Measurements from ENCODE around the gene SLC4A8.
"Not testable (repeated sequence)": the region's sequence is repeated elsewhere in the genome, so short reads cannot be mapped to it uniquely, and the experiment has no call there.

Gene SLC4A8

GRCh38 chr12:51482929-51483697 lies 58.5 kb downstream of the SLC4A8 start:
- no peak for DNase-seq

GRCh38 chr12:51484119-51484518 lies 59.5 kb downstream of the SLC4A8 start:
- no peak for DNase-seq

GRCh38 chr12:51488281-51488680 lies 63.6 kb downstream of the SLC4A8 start:
- no peak for DNase-seq

DNA sequence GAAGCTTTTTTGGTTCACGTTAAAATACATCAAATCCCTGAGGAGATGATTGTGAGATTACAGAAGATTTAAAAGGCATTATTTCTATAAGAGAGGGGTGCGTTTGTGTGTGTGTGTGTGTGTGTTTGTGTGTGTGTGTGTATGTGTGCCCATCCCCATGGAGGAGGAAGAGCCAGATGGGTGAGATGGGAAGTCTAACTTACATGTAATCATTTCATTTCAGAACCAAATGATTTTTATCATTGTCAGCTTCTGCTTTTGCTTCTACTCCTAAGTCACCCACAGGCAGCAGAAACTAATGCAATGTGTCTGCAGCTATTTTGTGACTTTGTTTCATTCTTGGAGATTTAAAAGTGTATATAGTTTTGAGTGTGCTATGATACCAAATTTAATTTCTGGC lies 68.7 kb downstream of the SLC4A8 start:
- DNase-seq, result no peak

DNA sequence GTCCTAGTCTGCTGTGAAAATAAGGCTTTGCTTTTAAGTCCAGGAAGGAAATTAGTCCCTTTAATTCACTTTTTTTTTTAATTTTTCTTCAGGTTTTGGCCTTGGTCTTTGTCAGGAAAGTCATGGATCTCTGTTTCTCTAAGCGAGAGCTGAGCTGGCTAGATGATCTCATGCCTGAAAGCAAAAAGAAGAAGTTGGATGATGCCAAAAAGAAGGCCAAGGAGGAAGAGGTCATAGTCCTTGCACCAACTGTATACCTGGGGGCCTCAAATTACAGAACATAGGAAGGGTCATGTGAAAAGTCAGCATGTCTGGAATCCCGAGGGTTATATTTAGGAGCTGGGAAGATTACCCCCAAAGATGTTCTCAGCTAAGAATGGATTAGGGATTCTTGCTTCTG lies 72.3 kb downstream of the SLC4A8 start:
- no peak for DNase-seq

GRCh38 chr12:51504851-51505250 lies 80.2 kb downstream of the SLC4A8 start:
- DNase-seq, result no peak

DNA sequence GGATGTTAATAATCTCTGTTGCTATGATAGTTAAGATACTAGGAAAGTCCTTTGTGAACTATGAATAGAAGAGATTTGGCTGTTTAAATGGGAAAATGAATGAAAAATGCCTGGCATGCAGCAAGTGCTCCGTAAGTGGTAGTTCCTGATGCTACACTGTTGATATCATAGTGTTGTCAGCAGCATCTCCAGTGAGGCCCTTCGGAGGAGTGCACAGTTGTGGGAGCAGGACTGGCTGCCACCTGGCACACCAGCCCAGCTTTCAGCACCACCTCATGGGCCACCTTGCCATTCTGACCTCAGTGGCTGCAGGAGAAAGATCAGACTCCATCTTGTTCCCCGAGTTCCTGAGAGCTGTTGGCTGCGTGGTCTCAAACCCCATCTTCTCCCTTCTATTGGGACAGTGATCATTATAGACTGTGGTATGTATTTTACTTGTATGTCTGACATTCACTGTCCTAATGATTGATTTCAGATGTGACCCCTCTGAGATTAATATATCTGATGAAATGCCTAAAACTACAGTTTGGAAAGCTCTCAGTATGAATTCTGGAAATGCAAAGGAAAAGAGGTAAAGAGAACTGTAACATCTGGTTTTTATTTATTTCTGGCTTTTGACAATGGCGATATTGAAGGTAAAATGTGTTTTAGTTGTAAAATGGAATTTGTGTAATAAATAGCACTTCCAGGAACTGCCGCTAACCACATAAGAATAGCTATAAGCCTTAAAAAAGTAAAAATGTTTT lies 80.9 kb downstream of the SLC4A8 start:
- DNase-seq, result no peak

DNA sequence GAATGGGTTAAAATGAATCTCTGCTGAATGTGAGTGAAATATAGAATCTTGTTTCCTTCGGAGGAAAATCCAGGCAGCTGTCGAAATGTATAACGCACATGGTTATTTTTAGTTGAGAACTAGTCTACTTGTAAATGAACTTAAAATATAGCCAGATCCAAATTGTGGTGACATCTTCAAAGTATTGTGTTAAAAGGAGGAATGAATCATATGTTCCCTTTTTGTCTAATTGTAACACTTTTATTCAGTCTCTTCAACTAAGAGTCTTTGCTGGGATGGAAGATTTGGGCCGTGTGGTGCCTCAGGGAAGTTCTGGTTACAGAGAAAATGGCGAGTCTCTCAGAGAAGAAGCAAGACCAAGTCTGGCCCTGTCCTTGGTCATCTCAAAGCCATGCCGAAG lies 82.5 kb downstream of the SLC4A8 start:
- no peak for DNase-seq

- no peak for DNase-seq
These were observed 83.7 kb downstream of the SLC4A8 start for GRCh38 chr12:51508285-51508684.

DNA sequence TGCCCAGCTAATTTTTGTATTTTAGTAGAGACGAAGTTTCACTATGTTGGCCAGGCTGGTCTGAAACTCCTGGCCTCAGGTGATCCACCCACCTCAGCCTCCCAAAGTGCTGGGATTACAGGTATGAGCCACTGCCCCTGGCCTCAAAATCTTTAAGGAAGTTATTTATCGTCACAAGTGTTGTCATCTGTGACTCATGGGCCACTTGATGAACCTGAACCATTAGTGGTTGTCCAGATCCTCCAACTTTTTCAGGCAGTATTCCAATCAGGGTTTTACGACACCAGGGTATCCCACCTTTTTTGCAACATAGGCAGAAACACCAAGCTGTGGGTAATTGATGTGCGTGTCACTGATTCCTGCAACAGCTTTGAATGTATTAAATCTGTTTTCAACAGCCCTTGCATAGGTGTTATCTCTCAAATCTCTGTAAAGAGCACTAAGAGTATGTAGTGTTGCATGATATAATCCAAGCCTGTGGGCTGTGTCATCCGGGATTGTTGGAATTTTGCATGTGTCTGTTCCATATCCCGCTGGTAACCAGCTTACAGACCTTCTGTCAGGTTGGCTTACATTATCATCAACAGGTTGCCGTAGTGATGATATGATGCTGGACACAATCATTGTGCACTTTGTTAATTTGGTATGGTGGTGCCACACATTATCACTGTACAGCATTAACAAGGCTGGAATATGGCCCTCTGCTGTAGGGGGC lies 87.1 kb downstream of the SLC4A8 start:
- no peak for DNase-seq

DNA sequence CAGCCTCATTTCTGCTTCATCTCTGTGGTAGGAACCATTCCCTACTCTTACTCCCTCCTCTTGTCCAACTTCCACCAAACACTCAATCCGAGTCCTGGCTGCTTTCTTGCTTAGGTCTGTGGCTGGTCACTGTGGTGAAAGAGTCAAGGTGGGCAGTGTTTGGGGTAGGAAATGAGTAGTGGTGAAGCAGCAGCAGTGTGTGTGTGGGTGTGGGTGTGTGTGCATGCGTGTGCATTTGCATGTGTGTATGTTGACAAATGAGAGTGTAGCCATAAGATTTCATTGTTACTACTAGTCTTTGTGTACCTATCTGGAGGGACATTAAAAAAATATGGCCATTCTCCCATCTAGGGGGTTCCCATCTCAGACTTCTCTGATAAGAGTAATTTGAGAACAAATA lies 87.8 kb downstream of the SLC4A8 start:
- no peak for DNase-seq

GRCh38 chr12:51515037-51515436 lies 90.4 kb downstream of the SLC4A8 start:
- DNase-seq, result not testable (repeated sequence)

- DNase-seq, result no peak
These were observed 92.7 kb downstream of the SLC4A8 start for GRCh38 chr12:51517316-51517715.

- no peak for DNase-seq
These were observed 93.2 kb downstream of the SLC4A8 start for GRCh38 chr12:51517800-51518199.

- no peak for DNase-seq
These were observed 95.1 kb downstream of the SLC4A8 start for GRCh38 chr12:51519755-51520154.

DNA sequence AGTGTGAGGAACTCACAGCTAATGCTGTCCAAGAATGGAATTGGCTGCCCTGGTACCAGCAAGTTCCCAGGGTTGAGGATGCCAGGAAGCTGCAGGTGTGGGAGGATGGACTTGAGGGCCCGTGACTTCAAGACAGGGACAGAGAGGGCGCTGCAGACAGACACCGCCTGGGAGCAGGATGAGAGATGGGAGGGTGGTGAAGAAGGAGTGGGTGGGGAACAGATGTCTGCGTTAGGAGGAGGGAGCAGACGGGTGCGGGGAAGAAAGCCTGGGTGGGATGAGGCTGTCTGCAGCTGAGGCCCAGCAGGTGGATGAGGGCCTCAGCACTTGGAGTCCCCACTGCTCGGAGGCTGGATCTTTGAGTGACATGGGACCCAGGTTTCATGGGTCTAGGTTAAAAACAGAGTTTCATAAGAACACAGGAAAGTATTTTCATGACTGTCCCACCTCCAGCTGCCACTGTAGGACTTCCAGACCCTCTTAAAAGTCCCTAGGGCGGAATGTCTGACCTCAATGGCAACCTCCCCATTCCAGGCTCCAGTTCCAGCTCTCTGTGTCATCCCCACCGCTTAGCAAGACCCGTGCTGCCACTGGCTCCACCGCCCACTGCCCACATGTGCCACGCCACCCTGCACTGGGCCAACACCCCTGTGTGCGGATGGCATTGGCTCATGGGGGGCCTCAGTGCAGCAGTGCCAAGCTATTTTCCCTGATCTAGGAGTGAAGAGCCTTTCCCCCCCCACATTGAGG lies 96.1 kb downstream of the SLC4A8 start:
- DNase-seq, result no peak

GRCh38 chr12:51521554-51522276 lies 97.1 kb downstream of the SLC4A8 start:
- DNase-seq, result no peak

DNA sequence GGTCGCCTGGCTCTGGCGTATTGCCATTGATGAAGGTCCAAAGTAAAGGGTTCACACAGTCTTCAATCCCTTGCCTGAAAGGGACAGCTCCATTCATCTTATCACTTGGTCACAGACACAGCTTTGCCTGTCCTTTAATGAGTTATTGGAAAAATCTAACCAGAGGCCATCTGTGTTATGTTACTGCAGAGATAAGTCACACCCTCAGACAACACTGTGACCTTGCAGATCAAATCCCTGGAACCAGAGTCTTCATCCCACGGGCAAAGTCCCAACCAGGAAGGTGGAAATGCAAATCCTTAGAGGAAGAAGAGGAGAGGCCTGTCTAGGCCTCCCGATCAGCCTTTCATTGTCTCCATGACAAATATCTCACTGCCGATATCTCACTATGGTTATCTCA lies 98.1 kb downstream of the SLC4A8 start:
- no peak for DNase-seq

DNA sequence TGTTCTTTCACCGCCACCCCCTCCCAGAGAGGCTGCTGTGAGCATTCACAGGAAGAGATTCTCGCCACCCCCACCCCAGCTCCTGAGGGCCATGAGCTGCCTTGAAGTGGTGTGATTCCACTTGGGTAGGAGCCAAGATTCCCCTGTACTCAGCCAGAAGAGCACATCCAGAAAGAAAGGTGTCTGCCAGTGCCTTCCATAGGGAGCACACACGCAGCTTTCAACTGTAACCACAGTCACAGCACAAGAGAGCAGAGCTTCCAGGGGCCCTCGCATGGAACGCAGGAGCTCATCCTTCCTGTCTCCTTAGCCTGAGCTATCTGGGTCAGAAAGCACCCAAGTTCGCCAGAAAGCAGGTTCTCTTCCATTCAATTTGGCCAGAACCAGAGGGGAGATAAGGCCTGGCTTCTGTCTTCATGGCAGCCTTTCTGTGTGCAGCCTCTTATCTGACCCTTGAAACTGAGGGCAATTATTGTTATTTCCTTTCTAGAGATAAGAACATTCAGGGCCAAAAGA lies 99.8 kb downstream of the SLC4A8 start:
- DNase-seq, result no peak

DNA sequence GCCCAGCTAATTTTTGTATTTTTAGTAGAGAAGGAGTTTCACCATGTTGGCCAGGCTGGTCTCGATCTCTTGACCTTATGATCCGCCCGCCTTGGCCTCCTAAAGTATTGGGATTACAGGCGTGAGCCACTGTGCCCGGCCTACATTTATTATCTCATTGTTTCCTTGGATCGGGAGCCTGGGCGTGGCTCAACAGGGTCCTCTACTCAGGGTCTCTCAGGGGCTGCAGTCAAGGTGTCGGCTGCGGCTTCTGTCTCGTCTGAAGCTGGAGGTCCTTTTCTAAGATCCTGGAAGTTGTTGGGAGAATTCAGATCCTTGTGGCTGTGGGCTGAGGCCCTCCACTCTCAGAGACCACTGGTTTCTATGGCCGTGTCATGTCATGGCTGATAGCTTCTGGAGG lies 100.9 kb downstream of the SLC4A8 start:
- DNase-seq, result no peak

GRCh38 chr12:51527966-51528365 lies 103.3 kb downstream of the SLC4A8 start:
- no peak for DNase-seq
